RWPE1 (cell line): ENCODE measurements around the gene HMX1.

Experiments
- CTCF ChIA-PET: fragments of 350-600 bp; sonication (Branson Sonifier 250); formaldehyde crosslinking; extraction: SDS; loops from one replicate; lab custom pipeline; 2021; lab: Yijun Ruan, JAX
- POLR2A ChIA-PET: fragments of 400-600 bp; formaldehyde crosslinking; extraction: SDS; loops from one replicate; lab custom pipeline; 2020; ENCODE audit warnings: antibody characterized with exemption; ENCODE audit not compliant: low non-redundant PET; lab: Yijun Ruan, JAX
- DNase-seq: peaks from one replicate; pipeline ENCODE4 v3.0.0; 2012; ENCODE audit warnings: low spot score
- H3K27ac ChIP-seq: fragments of 450-650 bp; 2 replicates; pipeline ENCODE4 v1.5.1; 2017
- CTCF ChIP-seq: fragments of 450-650 bp; conservative IDR thresholded peaks from 2 replicates; pipeline ENCODE4 v1.5.1; 2017; ENCODE audit warnings: low read depth, mild to moderate bottlenecking

HMX1 gene

DNA sequence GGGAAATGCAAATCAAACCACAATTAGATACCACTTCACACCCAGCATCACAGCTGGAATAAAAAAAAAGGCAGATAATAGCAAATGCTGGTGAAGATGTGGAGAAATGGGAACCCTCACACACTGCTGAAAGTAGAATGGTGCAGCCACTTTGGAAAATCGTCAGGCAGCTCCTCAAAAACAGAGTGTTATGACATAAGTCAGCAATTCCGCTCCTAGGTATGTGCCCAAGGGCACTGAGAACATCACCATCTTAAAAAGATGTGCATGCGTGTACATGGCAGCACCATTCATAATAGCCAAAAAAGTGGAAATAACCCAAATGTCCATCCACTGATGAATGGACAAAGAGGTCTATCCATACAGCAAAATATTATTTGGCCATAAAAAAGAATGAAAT lies 28.0 kb downstream of the HMX1 start:
- H3K27ac ChIP-seq: no peak overlapping the region
- no peak for TF ChIP-seq CTCF
- ChIA-PET CTCF (no interaction called here), POLR2A (no interaction called here)
- no peak for DNase-seq

DNA sequence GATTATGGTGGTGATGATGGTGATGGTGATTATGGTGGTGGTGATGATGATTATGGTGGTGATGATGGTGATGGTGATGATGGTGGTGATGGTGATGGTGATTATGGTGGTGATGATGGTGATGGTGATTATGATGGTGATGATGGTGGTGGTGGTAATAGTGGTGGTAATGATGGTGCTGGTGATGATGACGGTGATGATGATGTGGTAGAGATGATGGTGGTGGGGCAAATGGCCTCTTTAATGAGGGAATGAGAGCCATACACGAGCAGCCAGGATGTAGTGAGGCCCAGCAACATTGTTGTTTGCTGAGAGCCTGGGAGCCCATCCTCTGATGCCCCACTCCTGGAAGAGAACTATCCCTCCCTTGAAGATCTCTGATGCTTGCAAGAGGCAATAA lies 29.0 kb downstream of the HMX1 start:
- POLR2A ChIA-PET: no interaction called here
- DNase-seq: no peak
- CTCF ChIA-PET: no interaction called here
- no peak overlapping the region for H3K27ac ChIP-seq
- no peak for TF ChIP-seq CTCF

GRCh38 chr4:8841678-8842268 lies 29.9 kb downstream of the HMX1 start:
- DNase-seq: no peak
- TF ChIP-seq CTCF: no peak
- POLR2A ChIA-PET: no interaction called here
- H3K27ac ChIP-seq: no peak overlapping the region
- CTCF ChIA-PET: no interaction called here

DNA sequence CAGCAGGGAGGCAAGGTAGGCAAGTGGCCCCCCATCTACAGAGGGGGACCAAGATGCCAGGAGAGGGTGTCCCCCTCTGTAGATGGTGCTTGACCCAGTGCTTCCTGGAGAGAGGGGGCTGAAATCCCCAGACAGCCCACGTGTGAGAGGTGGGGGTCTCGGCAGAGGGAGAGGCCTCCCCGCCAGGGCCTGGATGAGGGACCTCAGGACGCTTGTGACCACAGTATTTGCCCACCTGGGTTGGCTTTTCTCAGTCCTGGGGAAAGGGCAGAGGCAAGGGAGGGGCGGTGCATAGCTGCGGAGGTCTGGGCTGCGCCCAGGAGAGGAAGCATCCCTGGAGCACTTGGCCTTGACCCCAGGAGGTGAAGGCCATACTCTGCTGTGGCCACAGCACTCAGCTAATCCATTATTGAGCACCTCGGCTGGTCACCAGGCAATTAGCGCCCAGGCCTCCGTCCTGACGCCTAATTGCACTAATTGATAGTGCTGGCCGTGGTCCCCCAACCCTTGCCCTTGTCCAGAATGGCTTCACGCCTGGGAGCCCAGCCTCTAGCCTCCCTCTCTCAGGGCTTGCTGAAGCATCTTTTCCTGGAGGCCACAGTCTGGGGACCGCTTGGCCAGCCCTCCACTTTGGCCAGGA lies 30.7 kb downstream of the HMX1 start:
- POLR2A ChIA-PET: no interaction called here
- TF ChIP-seq CTCF: no peak

GRCh38 chr4:8840006-8840793 lies 31.4 kb downstream of the HMX1 start:
- CTCF ChIA-PET: no interaction called here
- no peak for DNase-seq
- POLR2A ChIA-PET: no interaction called here

More for the DNA sequence above, 30.7 kb downstream of the HMX1 start:
- no peak for DNase-seq
- H3K27ac ChIP-seq: no peak overlapping the region
- CTCF ChIA-PET: no interaction called here

DNA sequence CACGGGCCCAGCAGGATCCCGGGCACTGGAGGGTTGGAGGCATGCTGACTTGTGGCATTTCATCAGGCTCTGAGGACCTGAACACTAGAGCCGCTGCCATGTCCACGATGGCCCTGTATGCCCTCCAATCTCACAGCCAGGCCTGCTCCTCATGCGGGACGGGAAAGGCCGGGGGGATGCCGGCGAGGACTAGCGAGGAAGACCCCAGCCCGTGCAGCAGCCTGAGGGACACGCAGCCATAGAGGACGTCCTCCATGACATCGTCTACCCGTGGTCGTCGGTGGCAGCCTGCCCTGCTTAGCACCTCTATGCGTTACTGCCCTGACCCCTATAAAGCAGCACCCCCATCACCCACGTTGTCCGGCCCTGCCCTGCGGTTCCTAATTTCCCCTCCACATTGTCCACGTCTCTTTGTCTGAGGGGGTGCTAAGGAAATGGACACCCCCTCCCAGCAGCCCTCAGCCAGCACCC lies 32.6 kb downstream of the HMX1 start:
- no peak for DNase-seq
- no peak for TF ChIP-seq CTCF
- H3K27ac ChIP-seq: no peak overlapping the region
- ChIA-PET POLR2A (no interaction called here), CTCF (no interaction called here)

More at GRCh38 chr4:8840006-8840793, 31.4 kb downstream of the HMX1 start:
- no peak overlapping the region for H3K27ac ChIP-seq
- no peak for TF ChIP-seq CTCF
